GM18526 (cell line): ENCODE measurements around the gene ICAM5.

Experiments used
- POLR2A ChIP-seq: IDR thresholded peaks from 3 replicates; pipeline ENCODE4 v1.6.1; 2011; ENCODE audit not compliant: insufficient read length; ENCODE audit errors: extremely low read depth

Gene ICAM5

DNA sequence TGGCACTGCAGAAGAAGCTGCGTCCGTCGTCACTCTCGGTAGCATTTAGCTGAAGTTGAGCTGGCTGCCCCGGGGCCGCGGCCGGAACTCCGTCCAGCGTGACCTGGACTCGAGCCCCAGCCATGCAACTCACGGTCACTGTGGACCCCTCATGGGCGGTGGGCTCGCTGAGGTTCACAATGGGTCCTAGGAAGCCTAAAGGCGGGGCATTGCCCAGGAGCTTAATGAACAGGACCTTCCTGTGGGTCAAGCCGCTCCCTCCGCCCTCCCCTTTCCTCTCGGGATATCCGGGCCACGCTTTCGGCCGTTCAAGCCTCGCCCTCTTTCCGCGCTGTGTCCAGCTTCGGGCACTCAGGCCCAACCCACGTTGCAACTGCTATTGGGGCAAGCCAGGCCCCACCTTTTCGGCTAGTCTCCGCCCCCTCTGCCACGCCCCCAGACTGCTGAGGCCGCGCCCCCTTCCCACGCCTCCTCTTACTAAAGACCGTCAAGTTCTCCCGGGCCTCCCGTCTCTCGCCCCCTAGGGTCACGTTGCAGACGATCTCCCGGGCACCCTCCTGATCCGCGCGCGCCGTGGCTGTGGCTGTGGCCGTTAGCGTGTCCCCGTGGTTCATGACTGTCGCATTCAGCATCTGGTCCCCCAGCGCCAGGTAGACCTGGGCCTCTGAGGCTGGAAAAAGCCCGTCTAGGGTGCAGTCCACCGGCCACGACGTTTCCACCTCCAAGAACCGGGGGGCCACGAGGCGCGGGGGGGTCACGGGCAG is 45.0 kb downstream of the ICAM5 start:
- TF ChIP-seq POLR2A: no peak

DNA sequence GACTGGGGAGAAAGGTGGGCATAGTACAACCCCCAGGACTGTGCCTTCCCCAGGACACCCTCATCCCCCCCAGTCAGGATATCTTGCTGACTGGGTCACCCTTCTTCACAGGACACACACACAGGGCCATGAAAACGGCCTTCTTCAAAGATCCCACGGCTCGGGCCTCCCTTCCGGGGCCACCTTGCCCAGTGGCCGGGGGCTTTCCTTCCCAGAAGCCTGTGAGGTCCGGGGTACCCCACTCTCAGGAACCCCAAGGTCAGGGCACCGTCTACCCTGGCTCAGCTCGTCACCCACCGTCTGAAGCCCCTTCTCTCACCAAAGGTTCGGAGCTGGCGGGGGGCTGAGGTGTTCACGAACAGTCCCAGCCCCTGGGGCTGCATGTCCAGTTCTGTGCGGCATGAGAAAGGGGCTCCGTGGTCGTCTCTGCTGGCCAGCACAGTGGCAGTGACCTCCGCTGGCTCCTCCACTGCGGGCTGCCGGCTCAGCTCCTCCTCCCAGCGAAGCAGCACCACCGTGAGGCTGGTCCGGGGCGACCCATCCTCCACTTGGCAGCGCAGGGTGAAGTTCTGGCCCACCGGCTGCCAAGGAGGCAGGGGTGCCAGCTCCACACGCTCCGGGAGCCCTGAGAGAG is 45.7 kb downstream of the ICAM5 start:
- TF ChIP-seq POLR2A: no peak

GRCh38 chr19:10338940-10339339 is 49.2 kb downstream of the ICAM5 start:
- no peak for TF ChIP-seq POLR2A

DNA sequence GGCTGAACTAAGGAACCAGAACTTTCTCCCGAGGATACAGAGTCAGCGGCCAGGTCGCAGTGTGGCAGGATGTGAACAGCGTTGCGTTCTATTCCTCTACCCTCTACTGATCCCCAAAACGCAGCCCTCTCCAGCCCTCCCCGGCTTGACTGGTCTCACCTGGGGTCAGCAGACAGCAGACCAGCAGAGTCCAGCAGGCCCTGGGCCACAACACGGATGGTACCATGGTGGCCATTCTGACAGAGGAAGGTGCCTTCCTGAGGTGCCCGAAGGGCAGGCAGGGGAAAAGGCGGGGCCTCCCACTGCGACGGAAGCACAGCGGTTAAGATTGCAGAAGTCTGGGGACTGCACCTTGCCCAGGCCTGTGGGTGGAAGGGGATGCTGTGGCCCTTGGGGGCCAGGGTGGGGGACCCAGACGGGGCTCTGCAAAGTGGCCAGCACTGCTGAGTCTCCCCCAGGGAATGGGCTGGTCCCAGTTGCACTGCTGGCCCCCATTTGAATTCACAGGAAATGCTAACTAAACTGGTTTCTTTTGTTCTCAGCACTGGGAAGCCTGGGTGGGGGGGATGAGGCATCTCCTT is 49.7 kb downstream of the ICAM5 start, which contains the start of gene ICAM3:
Gene ICAM3, minus strand, starts transcription at position 245 of the 581 bp plus-strand sequence. Its CDS starts 10 bp downstream, at position 235.
- peak; percentile 80 for TF ChIP-seq POLR2A

- TF ChIP-seq POLR2A: no peak
Observed at GRCh38 chr19:10339977-10340376, 50.2 kb downstream of the ICAM5 start.

DNA sequence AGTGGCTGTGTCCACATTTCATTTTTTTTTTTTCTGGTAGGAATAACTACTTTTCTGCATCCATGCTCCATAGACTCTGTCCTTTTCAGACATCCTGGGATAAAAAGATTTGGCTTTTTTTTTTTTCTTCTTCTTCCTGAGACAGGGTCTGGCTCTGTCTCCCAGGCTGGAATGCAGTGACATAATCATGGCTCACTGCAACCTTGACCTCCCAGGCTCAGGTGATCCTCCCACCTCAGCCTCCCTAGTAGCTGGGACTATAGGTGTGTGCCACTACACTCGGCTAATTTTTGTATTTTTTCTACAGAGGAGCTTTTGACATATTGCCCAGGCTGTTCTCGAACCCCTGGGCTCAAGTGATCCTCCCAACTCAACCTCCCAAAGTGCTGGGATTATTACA is 53.7 kb downstream of the ICAM5 start:
- no peak for TF ChIP-seq POLR2A

- TF ChIP-seq POLR2A: no peak
Observed at GRCh38 chr19:10344780-10345179, 55.0 kb downstream of the ICAM5 start.
